Measurements from ENCODE around the gene BICDL2.
"Not testable (repeated sequence)": the region's sequence is repeated elsewhere in the genome, so short reads cannot be mapped to it uniquely, and the experiment has no call there.

- TF ChIP-seq CTCF, POLR2AphosphoS5 (IDR thresholded peaks at IDR 0.05): not testable (repeated sequence)
Observed at GRCh38 chr16:3052571-3053329, 16.0 kb upstream of the BICDL2 start.

Data from breast epithelium (tissue), 3 donors.